DOHH2 (cell line): Measurements from ENCODE around the gene ZCCHC9.

Experiments
- CTCF ChIP-seq: fragments of 200-600 bp; sonication (generic); IDR thresholded peaks from one replicate; pipeline ENCODE4 v1.5.1; 2014; ENCODE audit warnings: antibody characterized with exemption, mild to moderate bottlenecking, low read depth, low read length; ENCODE audit not compliant: poor library complexity, severe bottlenecking
- EZH2phosphoT487 ChIP-seq: fragments of 200-600 bp; sonication (generic); IDR thresholded peaks from 2 replicates; pipeline ENCODE4 v1.6.1; 2017; ENCODE audit warnings: borderline replicate concordance, mild to moderate bottlenecking, antibody characterized with exemption, low read length, moderate library complexity, mixed read lengths

- TF ChIP-seq EZH2phosphoT487 (no peak), CTCF (no peak)
Observed at GRCh38 chr5:81268521-81269196, 32.7 kb upstream of the ZCCHC9 start.
